Inflammatory macrophage treated with lipopolysaccharide for 1 hour (primary cell): ENCODE data around the gene FARP1.

Source experiments
- DNase-seq, 2 donors: peaks; one replicate each; pipeline ENCODE4 v3.0.0-alpha.2; 2020 to 2022

The FARP1 gene

GRCh38 chr13:98233127-98233526, 90.2 kb downstream of the FARP1 start:
- no peak for DNase-seq

- no peak for DNase-seq
Observed at GRCh38 chr13:98234348-98234747, 91.5 kb downstream of the FARP1 start.

DNA sequence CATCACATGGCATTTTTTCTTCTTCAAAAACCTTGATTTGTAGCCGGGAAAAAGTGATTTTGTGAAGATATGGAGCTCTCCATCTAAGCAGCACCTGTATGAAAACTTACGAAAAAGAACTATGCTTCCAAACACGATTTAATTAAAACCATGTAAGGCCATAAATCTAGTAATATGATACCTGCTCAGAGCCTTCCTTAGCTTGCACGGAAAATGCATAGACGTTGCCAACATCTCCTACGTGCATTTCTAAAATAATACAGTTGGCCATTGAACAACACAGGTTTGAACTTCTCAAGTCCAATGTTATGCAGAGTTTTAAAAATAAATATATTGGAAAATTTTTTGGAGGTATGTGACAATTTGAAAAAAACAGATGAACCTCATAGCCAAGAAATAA, 93.3 kb downstream of the FARP1 start:
- DNase-seq = no peak

DNA sequence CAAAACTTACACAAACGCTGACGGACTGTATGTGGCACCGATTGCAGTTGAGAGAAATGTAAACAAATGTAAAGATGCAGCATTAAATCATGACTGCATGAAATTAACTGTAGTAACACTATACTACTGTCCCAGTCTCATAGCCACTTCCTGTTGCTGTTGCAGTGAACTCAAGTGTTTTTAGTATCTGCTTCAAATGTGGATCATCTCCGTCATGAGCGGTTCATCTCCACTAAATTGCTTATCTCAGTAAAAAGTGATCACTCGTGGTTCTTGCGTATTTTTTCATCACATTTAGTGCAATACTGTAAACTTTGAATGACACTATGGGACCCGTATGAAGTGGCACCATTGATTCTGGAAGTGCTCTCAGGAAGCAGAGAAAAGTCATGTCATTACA, 94.4 kb downstream of the FARP1 start:
- DNase-seq = no peak

GRCh38 chr13:98239162-98240076, 96.5 kb downstream of the FARP1 start:
- DNase-seq = no peak

GRCh38 chr13:98240135-98240534, 97.2 kb downstream of the FARP1 start:
- no peak for DNase-seq

- DNase-seq = no peak
Observed at GRCh38 chr13:98240974-98241373, 98.1 kb downstream of the FARP1 start.

DNA sequence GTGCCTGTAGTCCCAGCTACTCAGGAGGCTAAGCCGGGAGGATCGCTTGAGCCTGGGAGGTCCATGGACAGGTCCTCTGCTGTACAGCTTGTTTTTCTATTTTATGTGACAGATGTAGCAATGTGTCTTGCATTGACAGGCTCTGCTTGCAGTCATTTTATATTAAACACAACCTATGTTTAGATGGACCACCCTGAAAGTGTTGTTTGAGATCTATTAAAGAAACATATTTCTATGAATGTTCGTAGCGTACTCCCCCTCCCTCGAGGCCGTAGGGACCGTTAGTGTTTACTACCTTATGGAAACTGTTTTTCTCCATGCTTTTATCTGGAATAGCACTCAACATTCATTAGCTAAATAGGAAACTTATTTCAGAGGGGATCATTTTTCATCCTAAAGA, 99.1 kb downstream of the FARP1 start:
- DNase-seq = no peak

GRCh38 chr13:98242403-98242802, 99.5 kb downstream of the FARP1 start:
- DNase-seq = no peak

GRCh38 chr13:98243929-98244272, 101.0 kb downstream of the FARP1 start:
- DNase-seq = no peak

GRCh38 chr13:98246538-98247172, 103.8 kb downstream of the FARP1 start:
- no peak for DNase-seq

DNA sequence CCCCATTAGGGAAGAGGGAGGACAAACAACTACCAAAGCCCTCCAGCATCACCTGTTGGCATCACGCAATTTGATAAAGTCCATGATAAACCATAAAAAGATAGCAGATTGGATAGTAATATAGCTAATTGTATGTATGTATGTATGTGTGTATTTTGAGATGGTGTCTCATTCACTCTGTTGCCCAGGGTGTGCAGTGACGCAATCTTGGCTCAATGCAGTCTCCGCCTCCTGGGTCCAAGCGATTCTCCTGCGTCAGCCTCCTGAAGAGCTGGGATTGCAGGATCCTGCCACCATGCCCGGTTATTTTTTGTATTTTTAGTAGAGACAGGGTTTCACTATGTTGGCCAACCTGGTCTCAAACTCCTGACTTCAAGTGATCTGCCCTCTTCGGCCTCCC, 108.8 kb downstream of the FARP1 start:
- DNase-seq = no peak

DNA sequence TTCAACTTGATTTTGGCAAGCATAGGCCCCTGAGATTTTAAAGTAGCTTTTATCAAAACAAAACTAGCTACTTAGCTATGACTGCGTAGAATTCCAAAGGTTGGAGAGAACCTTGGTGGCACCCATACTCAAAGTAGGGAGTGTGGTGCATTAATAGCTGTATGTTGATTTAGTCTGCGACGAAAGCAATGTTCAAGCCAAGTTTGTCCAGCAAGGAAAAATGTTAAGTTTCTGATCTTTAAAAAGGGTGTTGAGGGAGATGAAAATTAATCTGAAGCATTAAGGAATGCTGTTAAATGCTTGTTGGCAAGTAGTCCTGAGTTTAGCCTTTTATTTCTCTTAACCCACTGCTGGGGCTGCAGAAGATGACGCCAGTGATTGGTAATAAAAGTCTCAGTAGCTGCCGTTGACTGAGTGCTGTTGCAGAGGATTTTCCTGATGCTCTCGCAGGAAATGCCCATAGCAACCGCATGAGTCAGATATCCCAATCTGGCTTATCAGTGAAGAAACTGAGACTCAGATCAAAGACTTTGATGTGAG, 110.1 kb downstream of the FARP1 start:
- no peak for DNase-seq

GRCh38 chr13:98253526-98253925, 110.6 kb downstream of the FARP1 start:
- no peak for DNase-seq

DNA sequence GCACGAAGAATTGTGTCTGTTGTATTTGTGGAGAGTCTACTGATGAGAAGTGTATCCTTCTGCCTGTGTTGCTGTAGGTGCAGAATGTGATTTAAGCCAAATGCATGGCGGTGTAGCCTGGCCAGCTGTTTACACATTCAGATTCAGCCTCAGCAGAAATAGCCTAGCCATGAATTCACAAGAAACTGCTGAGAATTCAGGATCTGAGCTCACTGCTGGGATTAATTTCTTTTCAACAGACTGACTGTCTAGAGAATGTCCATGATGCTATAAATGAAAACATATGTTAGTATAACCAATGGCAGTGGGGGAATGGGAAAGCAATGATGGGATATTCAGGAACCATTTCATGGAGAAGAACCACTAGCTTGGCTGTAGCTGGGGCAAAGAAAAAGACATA, 111.6 kb downstream of the FARP1 start:
- DNase-seq = no peak

GRCh38 chr13:98258226-98258625, 115.3 kb downstream of the FARP1 start:
- DNase-seq = no peak

DNA sequence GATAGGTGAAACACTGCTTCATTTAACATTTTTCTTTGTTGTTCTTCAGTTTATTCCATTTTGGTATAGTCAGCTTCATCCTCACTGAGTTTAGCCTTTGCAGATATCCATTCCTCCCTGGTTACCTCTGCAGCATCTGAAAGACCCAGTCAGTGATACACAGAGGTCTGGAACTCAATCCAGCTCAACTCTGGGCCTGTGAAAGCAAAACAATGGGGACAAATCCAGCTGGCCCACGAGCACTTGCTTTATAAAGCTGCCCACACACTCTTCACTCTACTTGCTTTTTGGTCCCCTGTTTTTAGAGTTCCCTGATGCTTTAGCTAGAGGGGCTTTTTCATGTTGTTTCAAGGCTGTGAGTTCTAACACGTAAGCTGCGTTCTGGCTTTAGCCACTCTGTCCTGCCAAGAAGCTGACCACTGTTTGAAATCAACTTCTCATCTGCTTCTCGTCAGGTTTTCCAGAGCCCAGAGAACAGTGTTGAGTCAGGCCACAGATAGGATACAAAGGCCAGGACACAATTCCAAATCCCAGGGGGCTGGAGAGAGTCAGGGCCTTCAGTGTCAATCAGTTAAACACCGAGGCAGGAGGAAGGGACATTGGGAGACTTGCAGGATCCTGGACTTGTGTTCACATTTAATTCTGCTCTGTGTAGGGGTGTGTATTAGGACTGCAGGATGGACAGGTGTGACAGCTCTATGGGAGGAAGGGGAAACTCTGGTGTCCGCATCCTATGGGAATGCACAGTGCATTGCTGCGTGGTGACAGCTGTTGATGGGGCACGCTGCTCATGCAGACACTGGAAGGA, 117.7 kb downstream of the FARP1 start:
- DNase-seq = no peak

DNA sequence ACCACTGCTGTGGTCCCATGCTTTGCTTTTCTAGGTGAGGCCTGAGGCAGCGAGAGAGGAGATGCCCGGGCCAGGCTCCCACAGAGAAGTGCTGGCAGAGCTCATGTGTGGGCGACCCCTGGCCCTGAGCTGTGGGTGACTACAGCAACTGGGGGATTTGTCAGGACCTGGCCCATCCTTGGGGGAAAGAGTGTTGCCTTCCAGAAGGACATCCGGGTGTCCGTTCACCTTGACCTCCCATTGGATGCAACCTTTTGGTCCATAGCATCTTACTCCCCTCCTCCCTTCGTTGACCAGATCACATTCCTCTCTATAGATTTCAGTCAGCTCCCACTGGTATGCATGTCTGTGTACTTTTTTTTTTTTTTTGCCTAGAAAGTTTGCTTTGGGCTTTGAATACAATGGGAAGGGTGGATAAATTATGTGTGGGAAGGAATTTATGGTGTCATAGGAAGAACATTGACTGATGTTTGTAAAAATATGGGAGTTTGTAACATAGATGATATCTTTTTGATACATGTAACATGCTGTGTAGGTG, 118.3 kb downstream of the FARP1 start:
- no peak for DNase-seq

- DNase-seq = no peak
Observed at GRCh38 chr13:98262292-98262691, 119.4 kb downstream of the FARP1 start.

DNA sequence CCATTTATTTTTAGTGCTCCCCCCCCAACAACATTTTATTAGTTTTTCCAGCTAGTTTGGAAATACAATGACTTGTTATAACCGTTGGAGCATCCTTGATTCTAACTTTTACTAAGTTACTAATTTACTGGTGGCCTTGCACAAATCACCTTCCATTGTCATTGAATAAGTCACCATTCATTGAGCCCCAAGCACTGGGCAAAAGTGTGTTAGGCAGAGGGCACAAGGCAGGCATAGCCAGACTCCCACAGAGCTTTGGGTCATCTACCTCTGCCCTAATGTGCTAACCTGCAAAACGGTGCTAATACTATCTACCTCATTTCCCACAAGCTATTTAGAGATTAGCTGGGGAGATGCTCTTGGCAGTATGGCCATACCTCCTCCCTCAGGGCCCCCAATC, 120.9 kb downstream of the FARP1 start:
- no peak for DNase-seq

DNA sequence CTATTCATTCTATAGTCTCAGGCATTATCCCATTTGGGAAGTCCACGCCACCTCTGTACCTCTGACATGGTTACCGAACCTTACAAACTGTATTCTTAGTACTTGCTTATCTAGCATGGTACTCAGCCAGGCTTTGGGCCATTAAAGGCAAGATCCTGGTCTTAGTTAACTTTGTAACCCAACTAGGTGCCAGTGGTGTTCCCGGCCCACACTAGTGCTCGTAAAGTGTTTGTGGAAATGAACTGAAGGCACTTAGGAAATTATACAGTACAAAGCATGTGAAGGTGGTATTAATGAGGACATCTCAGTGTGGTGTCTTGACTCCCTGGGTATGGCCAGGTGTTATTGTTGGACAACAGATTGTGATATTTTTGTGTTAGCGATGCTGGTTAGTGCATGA, 122.0 kb downstream of the FARP1 start:
- DNase-seq = no peak

GRCh38 chr13:98265692-98266551, 123.0 kb downstream of the FARP1 start:
- no peak for DNase-seq
